MM.1S (cell line): ENCODE measurements around the gene MARVELD3.
"Not testable (repeated sequence)": the region's sequence is repeated elsewhere in the genome, so short reads cannot be mapped to it uniquely, and the experiment has no call there.

ENCODE experiments used
- DNase-seq: peaks from one replicate; pipeline ENCODE4 v3.0.0-alpha.2; 2015
- H2AFZ ChIP-seq: fragments of 300-600 bp; sonication (generic); 2 replicates; pipeline ENCODE4 v1.6.0; 2016; ENCODE audit warnings: antibody characterized with exemption, low read length
- H3F3A ChIP-seq: fragments of 300-600 bp; sonication (generic); 2 replicates; pipeline ENCODE4 v1.6.1; 2016; ENCODE audit warnings: mild to moderate bottlenecking, antibody characterized with exemption, low read length, moderate library complexity, mixed read lengths; ENCODE audit not compliant: insufficient read depth
- H3K27ac ChIP-seq: fragments of 300-600 bp; sonication (generic); 2 replicates; pipeline ENCODE4 v1.5.1; 2016; ENCODE audit warnings: mild to moderate bottlenecking, low read length
- H3K27me3 ChIP-seq: fragments of 300-600 bp; sonication (generic); replicated peaks from 2 replicates; pipeline ENCODE4 v1.6.0; 2016; ENCODE audit warnings: low read length; ENCODE audit not compliant: insufficient read depth
- H3K36me3 ChIP-seq: fragments of 300-600 bp; sonication (generic); replicated peaks from 2 replicates; pipeline ENCODE4 v1.6.1; 2016; ENCODE audit warnings: mild to moderate bottlenecking, low read length, mixed read lengths; ENCODE audit not compliant: insufficient read depth
- H3K4me1 ChIP-seq: fragments of 300-600 bp; sonication (generic); 2 replicates; pipeline ENCODE4 v1.6.1; 2016; ENCODE audit warnings: low read length, mixed read lengths
- H3K4me2 ChIP-seq: fragments of 300-600 bp; sonication (generic); 2 replicates; pipeline ENCODE4 v1.6.0; 2016; ENCODE audit warnings: low read depth, low read length
- H3K4me3 ChIP-seq: fragments of 300-600 bp; sonication (generic); 2 replicates; pipeline ENCODE4 v1.5.1; 2016; ENCODE audit warnings: low read length, mixed read lengths
- H3K79me2 ChIP-seq: fragments of 300-600 bp; sonication (generic); 2 replicates; pipeline ENCODE4 v1.6.1; 2016; ENCODE audit warnings: mixed run types, low read length, mixed read lengths
- H3K9ac ChIP-seq: fragments of 300-600 bp; sonication (generic); 2 replicates; pipeline ENCODE4 v1.6.1; 2016; ENCODE audit warnings: low read length, mixed read lengths
- H3K9me2 ChIP-seq: fragments of 300-600 bp; sonication (generic); replicated peaks from 2 replicates; pipeline ENCODE4 v1.6.1; 2016; ENCODE audit warnings: mild to moderate bottlenecking, low read length, mixed read lengths; ENCODE audit not compliant: insufficient read depth
- H3K9me3 ChIP-seq: fragments of 300-600 bp; sonication (generic); replicated peaks from 2 replicates; pipeline ENCODE4 v1.6.1; 2016; ENCODE audit warnings: mild to moderate bottlenecking, low read length, mixed read lengths; ENCODE audit not compliant: insufficient read depth
- H4K20me1 ChIP-seq: fragments of 300-600 bp; sonication (generic); 2 replicates; pipeline ENCODE4 v1.6.1; 2016; ENCODE audit warnings: mild to moderate bottlenecking, low read length, moderate library complexity, mixed read lengths; ENCODE audit not compliant: insufficient read depth
- CTCF ChIP-seq: fragments of 300-600 bp; sonication (generic); IDR thresholded peaks from 2 replicates; pipeline ENCODE4 v1.5.1; 2016; ENCODE audit warnings: antibody characterized with exemption, low read length, mixed read lengths
- EZH2 ChIP-seq: fragments of 300-600 bp; sonication (generic); optimal IDR thresholded peaks from 2 replicates; pipeline ENCODE3; 2017; ENCODE audit warnings: low read depth, mild to moderate bottlenecking, antibody characterized with exemption, low read length, mixed read lengths
- EZH2phosphoT487 ChIP-seq: fragments of 300-600 bp; sonication (generic); IDR thresholded peaks from 2 replicates; pipeline ENCODE4 v1.6.1; 2018; ENCODE audit warnings: antibody characterized with exemption, low read length

The MARVELD3 gene

GRCh38 chr16:71609066-71609465 lies 16.9 kb upstream of the MARVELD3 start:
- TF ChIP-seq EZH2phosphoT487 (no peak), CTCF (no peak)
- DNase-seq, result no peak
- Histone ChIP-seq H2AFZ (no peak overlapping the region), H3F3A (0 out of 2 replicates have a peak, but pooled peaks cover 3% of the 10 kb centered on the region), H4K20me1 (no peaks in the 10 kb centered on the region), H3K9me3 (no peaks in the 10 kb centered on the region), H3K27me3 (no peaks in the 10 kb centered on the region; the same call in 1 of the 2 replicates), H3K9ac (no peak overlapping the region), H3K36me3 (no peaks in the 10 kb centered on the region), H3K4me1 (no peaks in the 10 kb centered on the region), H3K4me3 (no peak overlapping the region), H3K4me2 (no peak overlapping the region), H3K27ac (no peak overlapping the region), H3K79me2 (no peaks in the 10 kb centered on the region), H3K9me2 (no peaks in the 10 kb centered on the region)

GRCh38 chr16:71610447-71610846 lies 15.5 kb upstream of the MARVELD3 start:
- no peak overlapping the region for H2AFZ ChIP-seq
- H3K4me3 ChIP-seq, result no peak overlapping the region
- H3K27me3 ChIP-seq, result no peaks in the 10 kb centered on the region; the same call in 1 of the 2 replicates
- H3K79me2 ChIP-seq, result no peaks in the 10 kb centered on the region
- DNase-seq, result no peak
- H3K4me2 ChIP-seq, result peak overlapping the region; percentile 62; the same call in 1 of the 2 replicates
- no peaks in the 10 kb centered on the region for H3K4me1 ChIP-seq
- no peaks in the 10 kb centered on the region for H3K36me3 ChIP-seq
- no peaks in the 10 kb centered on the region for H3K9me2 ChIP-seq
- no peak overlapping the region for H3K9ac ChIP-seq
- H4K20me1 ChIP-seq, result no peaks in the 10 kb centered on the region
- no peak for TF ChIP-seq EZH2
- TF ChIP-seq EZH2phosphoT487, result no peak
- TF ChIP-seq CTCF, result no peak
- H3F3A ChIP-seq, result 0 out of 2 replicates have a peak, but pooled peaks cover 3% of the 10 kb centered on the region
- H3K27ac ChIP-seq, result no peak overlapping the region
- H3K9me3 ChIP-seq, result no peaks in the 10 kb centered on the region

- H3K27ac ChIP-seq, result no peak overlapping the region
- H3F3A ChIP-seq, result 0 out of 2 replicates have a peak, but pooled peaks cover 3% of the 10 kb centered on the region
- H3K4me1 ChIP-seq, result no peaks in the 10 kb centered on the region
- TF ChIP-seq CTCF (peak; percentile 84), EZH2phosphoT487 (no peak)
- H4K20me1 ChIP-seq, result no peaks in the 10 kb centered on the region
- peak overlapping the region; percentile 62 for H3K4me2 ChIP-seq
- peak overlapping the region; percentile 45 for H2AFZ ChIP-seq
- H3K9ac ChIP-seq, result no peak overlapping the region
- no peaks in the 10 kb centered on the region; the same call in 1 of the 2 replicates for H3K27me3 ChIP-seq
- no peaks in the 10 kb centered on the region for H3K9me3 ChIP-seq
- no peaks in the 10 kb centered on the region for H3K36me3 ChIP-seq
- DNase-seq, result peak; percentile 71
- no peaks in the 10 kb centered on the region for H3K79me2 ChIP-seq
- peak overlapping the region; percentile 29; the same call in 1 of the 2 replicates for H3K4me3 ChIP-seq
- H3K9me2 ChIP-seq, result no peaks in the 10 kb centered on the region
These were observed 14.8 kb upstream of the MARVELD3 start for GRCh38 chr16:71610936-71611871.

- not testable (repeated sequence) for H3K9ac ChIP-seq, H3K79me2 ChIP-seq, H3K27ac ChIP-seq, H3K4me3 ChIP-seq, DNase-seq, H3K27me3 ChIP-seq, H3K36me3 ChIP-seq, H3K4me2 ChIP-seq, H3F3A ChIP-seq, H4K20me1 ChIP-seq, H3K4me1 ChIP-seq, H2AFZ ChIP-seq, H3K9me3 ChIP-seq, H3K9me2 ChIP-seq
These were observed 11.0 kb upstream of the MARVELD3 start for GRCh38 chr16:71614956-71615355.
